Hippocampal formation (tissue), 2 donors: Measurements from ENCODE around the gene EFCAB12.
"Not testable (repeated sequence)": the region's sequence is repeated elsewhere in the genome, so short reads cannot be mapped to it uniquely, and the experiment has no call there.

Experiments used
- DNase-seq, 2 donors: peaks; one replicate each; lab custom pipeline; 2025; lab: John Stamatoyannopoulos, UW

Gene EFCAB12

DNA sequence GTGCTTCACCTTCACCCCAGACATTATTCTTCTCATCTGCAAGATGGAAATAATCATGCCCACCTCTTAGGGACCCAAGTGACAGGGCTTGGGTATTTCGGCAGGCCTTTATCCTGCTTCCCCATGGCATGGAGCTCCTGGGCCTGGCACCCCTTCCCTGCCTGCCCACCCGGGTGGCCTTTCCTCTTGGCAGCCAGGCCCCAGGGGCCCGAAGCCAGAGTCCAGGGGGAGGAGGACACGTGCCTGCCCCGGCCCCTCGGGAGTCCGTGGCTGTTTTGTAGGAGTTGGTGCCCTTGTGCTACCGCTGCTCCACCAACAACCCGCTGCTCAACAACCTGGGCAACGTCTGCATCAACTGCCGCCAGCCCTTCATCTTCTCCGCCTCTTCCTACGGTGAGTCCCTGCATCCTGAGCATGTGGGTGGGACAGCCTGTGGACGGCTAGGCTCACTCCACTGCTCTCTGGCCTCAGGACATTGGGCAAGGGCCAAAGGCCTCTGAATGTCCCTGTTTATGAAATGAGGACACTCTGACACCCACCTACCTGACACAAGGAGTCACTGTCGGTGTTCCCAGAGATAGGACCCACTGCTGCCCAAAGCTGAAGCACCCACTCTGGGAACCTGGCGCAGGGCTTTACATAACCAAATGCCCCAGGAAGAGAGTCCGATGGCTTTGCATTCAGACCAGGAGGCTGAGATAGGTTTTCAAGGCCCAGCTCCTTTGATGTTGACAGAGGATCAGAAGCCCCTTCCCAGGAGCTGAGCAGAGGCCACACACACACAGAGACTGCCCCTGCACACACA lies 34.5 kb downstream of the EFCAB12 start:
- DNase-seq: not testable (repeated sequence)

DNA sequence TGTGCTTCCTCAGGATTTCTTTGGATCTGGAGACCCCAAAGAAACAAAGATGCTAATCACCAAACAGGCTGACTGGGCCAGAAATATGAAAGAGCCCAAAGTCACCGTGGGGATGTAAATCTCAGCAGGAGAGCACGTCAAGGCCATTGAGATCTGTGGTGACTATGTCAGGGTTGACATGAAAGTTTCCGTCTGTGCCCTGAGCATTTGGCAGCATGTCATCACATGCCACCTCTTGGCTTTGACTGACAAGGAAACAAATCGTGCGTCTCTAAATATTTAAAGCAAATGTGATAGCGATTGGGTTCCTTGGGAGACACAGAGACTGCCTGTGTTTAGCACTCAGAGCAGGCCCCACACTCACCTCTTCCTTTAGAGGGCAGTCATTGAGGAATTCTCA lies 35.2 kb downstream of the EFCAB12 start:
- no peak for DNase-seq

GRCh38 chr3:129392106-129392887 lies 36.1 kb downstream of the EFCAB12 start:
- DNase-seq: not testable (repeated sequence)

DNA sequence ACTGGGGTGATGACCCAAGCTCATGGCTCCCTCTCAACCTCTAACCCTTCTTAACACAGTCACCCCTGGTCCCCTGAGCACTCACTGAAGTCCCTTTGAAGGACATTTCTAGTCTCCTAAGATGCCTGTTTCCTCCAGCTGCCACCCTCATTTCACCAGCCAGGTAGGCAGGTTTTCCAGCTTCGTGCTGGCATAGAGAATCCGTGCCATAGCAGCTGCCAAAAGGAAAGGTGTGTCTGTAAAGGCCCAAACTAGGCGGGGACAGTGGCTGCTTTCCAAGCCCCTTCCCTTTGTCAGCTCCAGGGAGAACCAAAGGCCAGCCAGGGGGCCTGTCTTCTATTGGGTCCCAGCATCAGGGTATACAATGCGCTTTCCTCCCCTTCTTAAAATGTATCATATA lies 36.9 kb downstream of the EFCAB12 start:
- not testable (repeated sequence) for DNase-seq

GRCh38 chr3:129389572-129389937 lies 38.9 kb downstream of the EFCAB12 start:
- no peak for DNase-seq

- DNase-seq: not testable (repeated sequence)
Measured at GRCh38 chr3:129388791-129389571, 39.5 kb downstream of the EFCAB12 start.

- DNase-seq: no peak
Measured at GRCh38 chr3:129387487-129387886, 40.9 kb downstream of the EFCAB12 start.

DNA sequence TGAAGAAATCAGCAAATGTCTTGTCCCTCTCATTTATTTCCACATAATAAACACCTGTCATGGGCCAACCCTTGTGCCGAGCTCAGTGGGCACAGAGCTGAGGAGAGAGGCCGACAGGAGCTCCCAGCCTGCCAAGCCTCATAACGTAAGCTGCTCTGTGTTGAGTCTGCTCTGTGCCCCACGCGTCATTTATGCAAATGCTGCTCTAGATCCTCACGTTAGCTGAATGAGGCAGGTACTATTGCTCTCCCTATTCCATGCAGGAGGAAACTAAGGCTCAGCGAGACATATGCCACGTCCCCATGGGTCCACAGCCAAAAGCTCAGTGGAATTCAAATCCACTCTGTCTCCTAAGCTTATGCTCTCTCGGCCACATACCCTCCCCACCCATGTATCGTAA lies 41.5 kb downstream of the EFCAB12 start:
- no peak for DNase-seq

DNA sequence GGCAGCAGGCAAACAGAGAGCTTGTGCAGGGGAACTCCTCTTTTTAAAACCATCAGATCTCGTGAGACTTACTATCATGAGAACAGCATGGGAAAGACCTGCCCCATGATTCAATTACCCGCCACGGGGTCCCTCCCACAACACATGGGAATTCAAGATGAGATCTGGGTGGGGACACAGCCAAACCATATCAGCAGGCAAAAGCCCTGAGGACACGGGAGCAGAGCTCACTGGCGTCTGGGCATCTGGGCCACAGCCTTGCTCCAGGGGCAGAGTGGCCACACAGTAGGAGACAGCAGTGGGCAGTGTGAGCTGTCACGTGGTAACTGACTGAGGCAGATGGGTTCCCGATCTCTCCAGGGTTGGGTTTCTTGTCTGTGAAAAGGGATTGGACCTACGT lies 42.9 kb downstream of the EFCAB12 start:
- not testable (repeated sequence) for DNase-seq

DNA sequence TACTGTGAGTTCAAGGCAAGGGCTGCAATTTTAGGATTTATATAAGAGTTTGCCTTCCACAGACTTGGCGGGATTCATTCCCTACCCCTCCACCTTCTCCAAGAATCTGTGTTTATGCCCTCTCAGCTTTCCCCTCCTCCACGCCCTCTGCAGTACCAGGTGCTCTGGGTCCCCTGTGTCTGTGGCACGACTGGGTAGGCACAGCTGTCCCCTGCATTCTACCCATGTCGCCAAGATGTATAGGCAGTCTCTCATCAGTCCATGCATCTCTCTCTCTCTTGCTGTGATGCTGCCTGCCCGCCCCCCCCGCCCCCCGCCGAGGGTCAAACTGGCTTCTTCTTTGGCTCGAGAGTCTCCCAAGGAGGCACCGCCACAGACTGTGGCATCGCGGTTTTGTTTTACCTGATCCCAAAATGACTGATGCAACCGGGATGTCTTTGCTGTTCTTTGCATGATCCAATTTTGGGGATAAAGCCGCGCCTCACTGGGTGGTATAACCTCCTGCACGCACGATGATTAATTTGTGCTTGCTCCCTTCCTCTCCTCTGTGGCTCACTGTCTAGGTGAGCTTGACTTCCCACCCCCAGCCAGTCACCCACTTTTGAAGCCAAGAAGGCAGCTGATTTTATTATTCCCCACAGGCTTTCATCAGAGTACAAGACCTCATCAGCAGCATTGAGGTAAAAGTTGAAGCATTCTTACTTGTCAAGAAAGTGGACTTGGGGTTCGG lies 43.7 kb downstream of the EFCAB12 start:
- DNase-seq: no peak

GRCh38 chr3:129384103-129384502 lies 44.3 kb downstream of the EFCAB12 start:
- not testable (repeated sequence) for DNase-seq

GRCh38 chr3:129383292-129383860 lies 45.1 kb downstream of the EFCAB12 start:
- peak; percentile 44 to 52 for DNase-seq

- DNase-seq: no peak
Measured at GRCh38 chr3:129382366-129382765, 46.1 kb downstream of the EFCAB12 start.

DNA sequence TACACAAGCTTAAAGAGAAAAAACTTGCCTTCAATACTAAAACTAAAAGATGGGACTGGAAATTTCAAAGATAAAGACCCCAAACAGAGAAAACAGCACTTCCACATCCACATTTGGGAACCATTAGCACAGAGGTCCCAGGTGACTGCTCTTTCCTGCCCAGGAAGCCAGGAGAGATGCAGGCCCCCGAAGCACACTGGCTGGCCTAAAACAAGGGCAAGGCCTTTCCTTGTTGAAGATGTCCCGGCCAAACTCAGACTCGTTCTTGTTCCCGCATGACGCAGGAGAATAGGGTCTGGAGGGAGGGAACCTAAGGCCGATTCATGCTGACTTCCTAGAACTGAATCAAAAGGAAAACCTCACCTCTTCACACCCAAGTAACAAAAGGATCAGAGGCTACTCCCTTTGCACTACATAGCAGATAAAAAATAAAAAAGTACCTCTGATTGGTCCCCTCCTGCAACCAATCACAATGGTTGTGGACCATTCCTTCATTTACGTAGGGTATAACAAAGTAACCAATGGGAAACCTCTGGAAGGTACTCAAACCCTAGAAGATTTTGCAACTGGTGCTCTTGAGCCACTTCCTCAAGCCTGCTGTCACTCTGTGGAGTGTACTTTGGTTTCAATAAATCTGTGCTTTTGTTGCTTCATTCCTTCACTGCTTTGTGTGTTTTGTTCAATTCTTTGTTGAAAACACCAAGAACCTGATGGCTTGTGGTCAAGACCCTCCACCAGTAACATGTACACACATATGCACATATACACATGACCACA lies 48.7 kb downstream of the EFCAB12 start:
- no peak for DNase-seq

- no peak for DNase-seq
Measured at GRCh38 chr3:129378949-129379348, 49.5 kb downstream of the EFCAB12 start.

- no peak for DNase-seq
Measured at GRCh38 chr3:129377615-129378014, 50.8 kb downstream of the EFCAB12 start.

DNA sequence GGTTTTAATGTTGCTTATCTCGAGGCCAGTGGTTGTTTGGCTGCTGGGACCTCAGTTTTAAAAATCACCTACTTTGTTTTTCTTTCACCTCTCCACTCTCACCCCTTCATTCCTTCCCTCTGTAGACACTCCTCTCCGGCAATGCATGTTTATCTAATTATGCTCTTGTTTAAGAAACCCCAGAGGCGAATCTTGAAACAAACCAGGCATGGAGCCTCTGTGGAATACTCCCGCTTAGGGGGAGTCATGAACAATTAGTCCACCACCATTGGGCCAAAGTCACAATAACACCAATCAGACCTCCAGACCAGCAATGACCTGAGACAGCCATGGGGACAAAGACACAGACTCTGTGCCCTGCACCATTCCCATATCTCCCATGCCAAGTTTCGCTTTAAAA lies 53.3 kb downstream of the EFCAB12 start:
- no peak for DNase-seq

GRCh38 chr3:129371041-129371826 lies 57.2 kb downstream of the EFCAB12 start:
- DNase-seq: no peak

DNA sequence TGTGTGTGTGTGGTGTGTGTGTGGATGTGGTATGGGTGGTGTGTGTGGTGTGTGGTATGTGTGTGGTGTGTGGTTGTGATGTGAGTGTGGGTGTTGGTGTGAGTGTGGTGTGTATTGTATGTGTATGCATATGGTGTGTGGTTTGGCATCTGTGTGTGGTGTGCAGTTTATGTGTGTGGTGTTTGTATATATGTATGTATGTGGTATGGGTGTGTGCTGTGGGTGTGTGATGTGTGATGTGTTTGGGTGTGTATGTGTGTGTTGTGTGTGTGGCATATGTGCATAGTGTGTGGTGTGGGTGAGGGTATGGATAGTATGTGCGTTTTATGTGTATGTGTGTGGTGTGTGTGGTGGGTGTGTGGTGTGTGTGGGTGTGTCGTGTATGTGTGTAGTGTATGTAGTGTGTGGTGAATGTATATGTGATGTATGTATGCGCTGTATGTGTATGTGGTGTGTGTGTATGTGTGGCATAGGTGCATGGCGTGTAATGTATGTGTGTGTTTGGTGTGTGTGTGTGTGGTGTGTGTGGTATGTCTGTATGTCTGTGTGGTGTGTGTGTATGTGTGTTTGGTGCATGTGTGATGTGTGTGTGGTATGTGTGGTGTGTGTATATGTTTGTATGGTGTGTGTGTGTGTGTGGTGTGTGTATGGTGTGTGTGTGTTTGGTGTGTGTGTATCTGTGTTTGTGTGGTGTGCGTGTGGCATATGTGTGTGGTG lies 58.0 kb downstream of the EFCAB12 start:
- no peak for DNase-seq
